ENCODE data around the gene LMAN2.

The LMAN2 gene

GRCh38 chr5:177334155-177334551 lies 17.3 kb downstream of the LMAN2 start:
- Histone ChIP-seq H3K4me1 (ENCODE audit: insufficient read depth, low read length, poor library complexity, severe bottlenecking) (peaks cover 16% of the 10 kb centered on the region), H3K9ac (ENCODE audit: low read depth, low read length, poor library complexity, severe bottlenecking) (no peak overlapping the region), H2AFZ (ENCODE audit: low read length) (no peak overlapping the region), H3F3A (ENCODE audit: low read depth) (no peaks in the 10 kb centered on the region), H3K79me2 (ENCODE audit: insufficient read depth, low read length) (peaks cover 5% of the 10 kb centered on the region; the same call in 1 of the 2 replicates), H3K9me3 (ENCODE audit: insufficient read depth, low read depth, low read length) (no peaks in the 10 kb centered on the region), H3K4me3 (ENCODE audit: low read length, poor library complexity, severe bottlenecking) (no peak overlapping the region), H3K4me2 (ENCODE audit: low read depth, low read length, poor library complexity, severe bottlenecking) (no peak overlapping the region), H3K27me3 (ENCODE audit: insufficient read depth, low read length, poor library complexity, severe bottlenecking) (no peaks in the 10 kb centered on the region), H3K9me2 (replicated peaks; ENCODE audit: low read depth, low read length) (no peaks in the 10 kb centered on the region), H4K20me1 (ENCODE audit: insufficient read depth, low read length, poor library complexity, severe bottlenecking) (no peaks in the 10 kb centered on the region), H3K36me3 (ENCODE audit: insufficient read depth, low read length) (peaks cover 40% of the 10 kb centered on the region; the same call in 1 of the 2 replicates)
- TF ChIP-seq EZH2phosphoT487 (IDR thresholded peaks at IDR 0.05; ENCODE audit: borderline replicate concordance) = no peak
- TF ChIP-seq CTCF (conservative IDR thresholded peaks at IDR 0.05; ENCODE audit: low read length) = no peak

GRCh38 chr5:177333420-177334154 lies 17.9 kb downstream of the LMAN2 start:
- no peak overlapping the region for H3K9ac ChIP-seq (ENCODE audit: low read depth, low read length, poor library complexity, severe bottlenecking)
- TF ChIP-seq EZH2phosphoT487 (IDR thresholded peaks at IDR 0.05; ENCODE audit: borderline replicate concordance) = no peak
- no peak for TF ChIP-seq CTCF (conservative IDR thresholded peaks at IDR 0.05; ENCODE audit: low read length)
- peaks cover 40% of the 10 kb centered on the region; the same call in 1 of the 2 replicates for H3K36me3 ChIP-seq (ENCODE audit: insufficient read depth, low read length)

GRCh38 chr5:177332896-177333260 lies 18.6 kb downstream of the LMAN2 start:
- Histone ChIP-seq H3K9me2 (replicated peaks; ENCODE audit: low read depth, low read length) (no peaks in the 10 kb centered on the region), H3F3A (ENCODE audit: low read depth) (no peaks in the 10 kb centered on the region), H3K4me3 (ENCODE audit: low read length, poor library complexity, severe bottlenecking) (no peak overlapping the region), H4K20me1 (ENCODE audit: insufficient read depth, low read length, poor library complexity, severe bottlenecking) (no peaks in the 10 kb centered on the region), H3K79me2 (ENCODE audit: insufficient read depth, low read length) (no peaks in the 10 kb centered on the region), H3K9me3 (ENCODE audit: insufficient read depth, low read depth, low read length) (no peaks in the 10 kb centered on the region), H3K9ac (ENCODE audit: low read depth, low read length, poor library complexity, severe bottlenecking) (no peak overlapping the region), H3K27me3 (ENCODE audit: insufficient read depth, low read length, poor library complexity, severe bottlenecking) (no peaks in the 10 kb centered on the region), H3K4me1 (ENCODE audit: insufficient read depth, low read length, poor library complexity, severe bottlenecking) (peaks cover 16% of the 10 kb centered on the region), H3K4me2 (ENCODE audit: low read depth, low read length, poor library complexity, severe bottlenecking) (no peak overlapping the region), H2AFZ (ENCODE audit: low read length) (no peak overlapping the region), H3K36me3 (ENCODE audit: insufficient read depth, low read length) (peaks cover 40% of the 10 kb centered on the region; the same call in 1 of the 2 replicates)
- TF ChIP-seq EZH2phosphoT487 (IDR thresholded peaks at IDR 0.05; ENCODE audit: borderline replicate concordance) (no peak), CTCF (conservative IDR thresholded peaks at IDR 0.05; ENCODE audit: low read length) (no peak)

More at GRCh38 chr5:177333420-177334154, 17.9 kb downstream of the LMAN2 start:
- Histone ChIP-seq H3F3A (ENCODE audit: low read depth) (no peaks in the 10 kb centered on the region), H3K4me2 (ENCODE audit: low read depth, low read length, poor library complexity, severe bottlenecking) (no peak overlapping the region), H3K79me2 (ENCODE audit: insufficient read depth, low read length) (no peaks in the 10 kb centered on the region), H3K9me3 (ENCODE audit: insufficient read depth, low read depth, low read length) (no peaks in the 10 kb centered on the region), H3K27me3 (ENCODE audit: insufficient read depth, low read length, poor library complexity, severe bottlenecking) (no peaks in the 10 kb centered on the region), H3K9me2 (replicated peaks; ENCODE audit: low read depth, low read length) (no peaks in the 10 kb centered on the region), H3K4me3 (ENCODE audit: low read length, poor library complexity, severe bottlenecking) (no peak overlapping the region), H3K4me1 (ENCODE audit: insufficient read depth, low read length, poor library complexity, severe bottlenecking) (peaks cover 16% of the 10 kb centered on the region), H2AFZ (ENCODE audit: low read length) (no peak overlapping the region), H4K20me1 (ENCODE audit: insufficient read depth, low read length, poor library complexity, severe bottlenecking) (no peaks in the 10 kb centered on the region)
